ENCODE results near the gene CFAP47. TPM values are rescaled to one million over a fixed set of nuclear protein-coding genes. Genes with fewer than 3 reads are reported as not detected.

CFAP47 gene
- total RNA-seq, 1 experiment from 2014 or later, result 0.21 TPM

- CTCF ChIA-PET, result no interaction called here
- no peak for TF ChIP-seq CTCF (IDR thresholded peaks at IDR 0.05; ENCODE audit: unreplicated experiment)
- intact Hi-C loops (cut with micrococcal nuclease; ENCODE audit: unreplicated experiment), result no loop called here
- Mint-ChIP-seq H3K27me3 (ENCODE audit: unreplicated experiment) (no peaks in the 10 kb centered on the region), H3K9me3 (ENCODE audit: low read depth, unreplicated experiment) (no peaks in the 10 kb centered on the region), H3K36me3 (ENCODE audit: insufficient read depth, unreplicated experiment) (no peaks in the 10 kb centered on the region), H3K4me1 (ENCODE audit: low read depth, unreplicated experiment) (no peaks in the 10 kb centered on the region), H3K27ac (ENCODE audit: unreplicated experiment) (no peak overlapping the region), H3K4me3 (ENCODE audit: low read depth, unreplicated experiment) (no peak overlapping the region)
- BruUV-seq (replicated peaks), result no TSS peak
- DNase-seq, result no peak
Observed at GRCh38 chrX:36102425-36102824, 182.9 kb downstream of the CFAP47 start.

- H3K36me3 Mint-ChIP-seq (ENCODE audit: insufficient read depth, unreplicated experiment), result no peaks in the 10 kb centered on the region
- BruUV-seq (replicated peaks), result no TSS peak
- intact Hi-C loops (cut with micrococcal nuclease; ENCODE audit: unreplicated experiment), result no loop called here
- CTCF ChIA-PET, result no interaction called here
- no peaks in the 10 kb centered on the region for H3K4me1 Mint-ChIP-seq (ENCODE audit: low read depth, unreplicated experiment)
- no peak overlapping the region for H3K4me3 Mint-ChIP-seq (ENCODE audit: low read depth, unreplicated experiment)
- no peak overlapping the region for H3K27ac Mint-ChIP-seq (ENCODE audit: unreplicated experiment)
- H3K9me3 Mint-ChIP-seq (ENCODE audit: low read depth, unreplicated experiment), result peaks cover 3% of the 10 kb centered on the region
- no peaks in the 10 kb centered on the region for H3K27me3 Mint-ChIP-seq (ENCODE audit: unreplicated experiment)
- no peak for DNase-seq
- no peak for TF ChIP-seq CTCF (IDR thresholded peaks at IDR 0.05; ENCODE audit: unreplicated experiment)
Observed at GRCh38 chrX:36116222-36116621, 196.7 kb downstream of the CFAP47 start.

GRCh38 chrX:36159254-36159653, 239.7 kb downstream of the CFAP47 start:
- H3K4me3 Mint-ChIP-seq (ENCODE audit: low read depth, unreplicated experiment), result no peak overlapping the region
- H3K36me3 Mint-ChIP-seq (ENCODE audit: insufficient read depth, unreplicated experiment), result no peaks in the 10 kb centered on the region
- H3K27ac Mint-ChIP-seq (ENCODE audit: unreplicated experiment), result no peak overlapping the region
- no peaks in the 10 kb centered on the region for H3K9me3 Mint-ChIP-seq (ENCODE audit: low read depth, unreplicated experiment)
- intact Hi-C loops (cut with micrococcal nuclease; ENCODE audit: unreplicated experiment), result no loop called here
- no peaks in the 10 kb centered on the region for H3K4me1 Mint-ChIP-seq (ENCODE audit: low read depth, unreplicated experiment)
- BruUV-seq (replicated peaks), result no TSS peak
- CTCF ChIA-PET, result no interaction called here
- no peak for TF ChIP-seq CTCF (IDR thresholded peaks at IDR 0.05; ENCODE audit: unreplicated experiment)
- DNase-seq, result no peak
- H3K27me3 Mint-ChIP-seq (ENCODE audit: unreplicated experiment), result no peaks in the 10 kb centered on the region

- DNase-seq, result no peak
- intact Hi-C loops (cut with micrococcal nuclease; ENCODE audit: unreplicated experiment), result no loop called here
- Mint-ChIP-seq H3K9me3 (ENCODE audit: low read depth, unreplicated experiment) (no peaks in the 10 kb centered on the region), H3K4me3 (ENCODE audit: low read depth, unreplicated experiment) (no peak overlapping the region), H3K36me3 (ENCODE audit: insufficient read depth, unreplicated experiment) (no peaks in the 10 kb centered on the region), H3K27ac (ENCODE audit: unreplicated experiment) (no peak overlapping the region), H3K4me1 (ENCODE audit: low read depth, unreplicated experiment) (no peaks in the 10 kb centered on the region), H3K27me3 (ENCODE audit: unreplicated experiment) (no peaks in the 10 kb centered on the region)
- CTCF ChIA-PET, result no interaction called here
- BruUV-seq (replicated peaks), result no TSS peak
- no peak for TF ChIP-seq CTCF (IDR thresholded peaks at IDR 0.05; ENCODE audit: unreplicated experiment)
Observed at GRCh38 chrX:36160081-36160480, 240.5 kb downstream of the CFAP47 start.

- Mint-ChIP-seq H3K36me3 (ENCODE audit: insufficient read depth, unreplicated experiment) (no peaks in the 10 kb centered on the region), H3K9me3 (ENCODE audit: low read depth, unreplicated experiment) (peaks cover 4% of the 10 kb centered on the region), H3K4me3 (ENCODE audit: low read depth, unreplicated experiment) (no peak overlapping the region), H3K27ac (ENCODE audit: unreplicated experiment) (no peak overlapping the region), H3K27me3 (ENCODE audit: unreplicated experiment) (no peaks in the 10 kb centered on the region), H3K4me1 (ENCODE audit: low read depth, unreplicated experiment) (no peaks in the 10 kb centered on the region)
- intact Hi-C loops (cut with micrococcal nuclease; ENCODE audit: unreplicated experiment), result no loop called here
- TF ChIP-seq CTCF (IDR thresholded peaks at IDR 0.05; ENCODE audit: unreplicated experiment), result no peak
- CTCF ChIA-PET, result no interaction called here
- BruUV-seq (replicated peaks), result no TSS peak
- DNase-seq, result no peak
Observed at GRCh38 chrX:36198575-36198974, 279.0 kb downstream of the CFAP47 start.

Measured in Calu3 (cell line).